ENCODE data around the gene GDAP1L1.
"Not testable (repeated sequence)": the region's sequence is repeated elsewhere in the genome, so short reads cannot be mapped to it uniquely, and the experiment has no call there.

The GDAP1L1 gene

DNA sequence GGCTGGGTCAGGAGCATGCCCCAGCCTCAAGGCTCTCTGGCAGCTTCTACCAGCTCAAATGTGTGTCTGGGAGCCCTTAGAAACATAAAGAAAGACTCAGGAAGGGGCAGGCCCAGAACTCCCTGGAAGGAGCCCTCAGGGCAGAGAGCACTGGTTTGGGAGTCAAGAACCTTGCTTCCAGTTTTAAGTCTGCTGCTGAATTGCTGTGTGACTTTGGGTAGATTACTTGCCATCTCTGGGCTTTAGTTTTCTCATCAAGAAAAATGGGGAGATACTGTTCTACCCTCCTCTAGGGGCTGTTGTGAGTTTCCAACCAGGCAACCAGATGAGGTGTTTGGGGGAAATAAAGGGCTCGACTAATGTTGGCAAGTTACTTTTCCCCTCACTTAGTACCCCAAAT, 8.8 kb downstream of the GDAP1L1 start:
- DNase-seq (ENCODE audit: low spot score): no peak

- no peak for DNase-seq (ENCODE audit: low spot score)
Observed at GRCh38 chr20:44256961-44257360, 9.9 kb downstream of the GDAP1L1 start.

DNA sequence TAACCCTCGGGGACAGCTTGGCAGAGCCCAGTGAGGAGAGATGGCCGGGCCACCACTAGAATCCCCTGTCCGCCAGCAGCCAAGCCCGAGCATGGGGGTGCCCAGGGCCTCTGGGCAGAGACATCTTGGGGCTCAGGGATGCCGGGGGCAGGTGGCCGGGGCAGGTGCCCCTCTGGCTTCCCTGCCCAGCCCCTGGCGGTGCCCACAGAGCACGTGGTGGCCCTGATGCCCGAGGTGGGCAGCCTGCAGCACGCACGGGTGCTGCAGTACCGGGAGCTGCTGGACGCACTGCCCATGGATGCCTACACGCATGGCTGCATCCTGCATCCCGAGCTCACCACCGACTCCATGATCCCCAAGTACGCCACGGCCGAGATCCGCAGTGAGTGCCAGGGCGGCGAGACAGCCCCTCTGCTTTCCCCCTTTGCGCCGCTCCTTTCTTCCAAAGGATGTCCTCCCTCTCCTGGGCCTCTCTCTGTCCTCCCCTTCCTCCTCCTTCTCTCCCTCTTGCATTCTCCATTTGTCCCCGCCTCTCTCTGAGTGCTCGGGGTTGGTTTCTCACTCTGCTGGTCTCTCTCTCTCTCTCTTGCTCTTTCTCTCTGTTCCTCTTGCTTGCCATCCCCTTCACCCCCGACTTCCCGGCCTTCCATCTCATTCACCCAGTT, 11.2 kb downstream of the GDAP1L1 start:
- DNase-seq (ENCODE audit: low spot score): no peak

- DNase-seq (ENCODE audit: low spot score): no peak
Observed at GRCh38 chr20:44264287-44264686, 17.2 kb downstream of the GDAP1L1 start.

- no peak for DNase-seq (ENCODE audit: low spot score)
Observed at GRCh38 chr20:44268802-44269201, 21.7 kb downstream of the GDAP1L1 start.

GRCh38 chr20:44271915-44272663, 25.0 kb downstream of the GDAP1L1 start:
- DNase-seq (ENCODE audit: low spot score): no peak

DNA sequence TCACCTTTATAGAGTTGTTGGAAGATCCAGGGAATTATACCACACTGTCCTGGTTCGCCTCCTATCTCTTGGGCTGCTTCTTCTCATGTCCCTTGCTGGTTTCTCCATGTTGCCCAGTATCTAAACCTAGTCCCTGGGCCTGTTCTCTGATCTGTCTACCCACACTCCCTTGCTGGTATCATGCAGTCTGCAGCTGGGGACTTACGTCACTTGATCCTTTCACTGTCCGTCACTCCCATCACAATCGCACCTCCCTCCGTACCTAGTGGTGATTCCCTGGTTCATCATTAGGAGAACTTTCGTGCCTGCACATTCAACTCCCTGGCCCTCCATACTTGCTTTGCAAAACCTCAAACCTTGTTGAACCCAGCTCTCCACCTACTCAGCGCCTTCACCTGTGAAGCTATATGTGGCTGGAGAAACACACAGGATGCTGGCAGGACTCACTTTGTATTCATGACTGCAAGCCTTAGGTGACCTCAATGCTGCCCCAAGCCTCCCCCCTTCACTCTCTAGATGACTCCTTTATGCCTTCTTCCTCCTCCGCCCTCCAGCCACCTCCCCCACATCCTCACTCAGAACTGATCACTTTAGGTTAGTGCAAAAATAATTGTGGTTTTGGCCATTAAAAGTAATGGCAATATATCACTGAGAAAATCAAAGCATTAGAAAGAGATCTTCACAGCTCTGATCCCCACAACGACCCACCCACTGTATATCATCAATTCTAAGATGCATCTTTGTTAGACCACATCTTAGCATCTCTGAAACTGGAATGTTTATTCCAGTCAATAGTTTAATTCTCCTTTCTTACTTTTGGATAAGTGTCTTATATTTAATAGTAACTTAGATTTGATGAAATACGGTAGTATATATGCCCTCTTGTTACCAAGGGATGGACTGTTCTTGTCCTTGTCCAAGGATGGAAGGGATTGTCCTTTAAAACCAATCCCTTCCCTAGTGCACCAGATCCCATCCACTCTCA, 26.4 kb downstream of the GDAP1L1 start:
- DNase-seq (ENCODE audit: low spot score): no peak

DNA sequence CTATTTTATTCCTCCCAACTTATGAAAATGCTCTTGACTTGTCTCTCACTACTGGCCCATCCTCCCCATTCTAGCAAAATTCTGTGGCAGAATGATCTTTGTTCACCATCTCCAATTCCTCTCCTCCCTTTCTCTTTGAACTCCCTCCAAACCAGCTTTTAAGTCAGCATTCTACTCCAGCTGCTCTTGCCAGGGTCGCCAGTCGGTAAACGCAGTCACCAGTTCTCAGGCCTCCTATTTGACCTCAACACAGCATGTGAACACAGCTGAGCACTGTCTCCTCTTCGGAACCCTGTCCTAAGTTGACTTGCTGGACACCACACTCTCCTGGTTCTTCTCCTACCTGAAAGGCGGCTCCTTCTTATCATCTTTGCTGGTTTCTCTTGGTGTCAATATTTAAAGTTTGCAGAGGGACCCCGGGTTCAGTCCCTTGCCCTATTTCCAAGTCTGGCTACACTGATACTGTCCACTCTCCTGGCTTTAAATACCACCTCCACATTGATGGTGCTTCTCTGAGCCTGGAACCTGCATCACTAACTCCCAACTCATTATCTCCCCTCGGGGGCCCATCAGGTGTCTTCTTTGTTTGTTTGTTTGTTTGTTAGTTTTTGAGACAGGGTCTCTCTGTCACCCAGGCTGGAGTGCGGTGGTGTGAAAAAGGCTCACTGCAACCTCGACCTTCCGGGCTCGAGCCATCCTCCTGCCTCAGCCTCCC, 27.4 kb downstream of the GDAP1L1 start:
- DNase-seq (ENCODE audit: low spot score): no peak

- no peak for DNase-seq (ENCODE audit: low spot score)
Observed at GRCh38 chr20:44279228-44279627, 32.1 kb downstream of the GDAP1L1 start.

GRCh38 chr20:44280387-44280786, 33.3 kb downstream of the GDAP1L1 start:
- no peak for DNase-seq (ENCODE audit: low spot score)

GRCh38 chr20:44282192-44282591, 35.1 kb downstream of the GDAP1L1 start:
- DNase-seq (ENCODE audit: low spot score): no peak

DNA sequence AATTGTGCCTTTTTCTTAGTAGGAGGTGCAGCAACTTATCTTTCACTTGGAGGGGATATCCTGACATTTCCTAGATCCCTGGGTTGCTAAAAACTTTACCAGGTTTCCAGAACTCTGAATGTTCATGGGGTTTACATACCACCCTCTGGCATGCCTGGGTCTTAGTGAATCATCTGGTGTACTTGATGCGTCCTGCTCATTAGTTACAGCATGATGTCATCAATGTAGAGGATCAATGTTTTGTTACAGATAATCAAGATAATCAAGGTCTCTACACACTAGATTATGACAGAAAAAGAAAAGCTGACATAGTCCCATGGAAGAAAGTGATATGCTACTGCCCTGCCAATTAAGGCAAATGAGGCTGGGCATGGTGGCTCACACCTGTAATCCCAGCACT, 36.9 kb downstream of the GDAP1L1 start:
- no peak for DNase-seq (ENCODE audit: low spot score)

DNA sequence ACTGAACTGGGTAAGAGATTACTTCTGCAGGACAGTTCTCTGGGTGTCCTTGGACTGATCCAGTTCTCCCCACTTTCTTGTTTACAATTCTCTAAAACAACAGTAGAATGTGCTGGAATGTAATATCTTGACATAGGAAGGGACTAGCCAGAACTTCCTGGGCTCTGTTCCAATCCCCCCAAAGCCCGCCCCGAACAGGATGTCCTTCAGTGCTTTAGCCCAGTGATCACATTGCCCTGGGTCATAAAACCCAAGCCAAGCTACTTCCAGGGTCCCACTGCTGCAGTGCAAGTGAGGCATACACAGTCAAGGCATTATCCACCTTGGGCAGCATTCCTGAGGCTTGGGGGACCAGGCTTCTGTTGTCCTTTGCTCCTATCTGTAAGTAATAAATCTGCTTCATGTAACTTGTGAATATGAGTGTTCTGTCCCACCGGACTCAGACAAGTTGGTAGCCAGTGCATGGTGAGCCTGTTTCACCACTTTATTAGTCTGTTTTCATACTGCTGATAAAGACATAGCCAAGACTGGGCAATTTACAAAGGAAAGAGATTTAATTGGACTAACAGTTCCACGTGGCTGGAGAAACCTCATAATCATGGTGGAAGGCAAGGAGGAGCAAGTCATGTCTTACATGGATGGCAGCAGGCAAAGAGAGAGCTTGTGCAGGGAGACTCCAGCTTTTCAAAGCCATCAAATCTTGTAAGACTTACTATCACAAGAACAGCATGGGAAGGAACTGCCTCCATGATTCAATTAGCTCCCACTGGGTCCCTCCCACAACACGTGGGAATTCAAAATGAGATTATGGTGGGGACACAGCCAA, 40.4 kb downstream of the GDAP1L1 start:
- no peak for DNase-seq (ENCODE audit: low spot score)

GRCh38 chr20:44288252-44288651, 41.1 kb downstream of the GDAP1L1 start:
- no peak for DNase-seq (ENCODE audit: low spot score)

GRCh38 chr20:44291754-44292153, 44.6 kb downstream of the GDAP1L1 start:
- no peak for DNase-seq (ENCODE audit: low spot score)

DNA sequence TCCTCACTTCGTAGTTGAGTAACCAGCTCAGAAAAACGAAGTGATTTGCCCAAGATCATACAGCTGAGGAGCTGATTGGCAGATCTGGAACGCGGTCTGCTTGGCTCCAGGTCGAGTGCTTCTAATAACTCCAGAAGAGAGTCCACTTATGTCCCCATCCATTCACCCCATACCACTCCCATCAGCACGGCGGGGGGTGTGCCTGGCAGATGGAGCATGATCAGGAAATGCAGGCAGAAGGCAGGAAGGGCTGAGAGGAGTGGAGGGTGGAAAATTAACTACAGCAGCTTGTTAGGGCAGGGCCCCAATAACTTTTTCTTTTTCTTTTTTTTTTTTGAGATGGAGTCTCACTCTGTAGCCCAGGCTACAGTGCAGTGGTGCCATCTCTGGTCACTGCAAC, 48.9 kb downstream of the GDAP1L1 start:
- no peak for DNase-seq (ENCODE audit: low spot score)

GRCh38 chr20:44297721-44298120, 50.6 kb downstream of the GDAP1L1 start:
- no peak for DNase-seq (ENCODE audit: low spot score)

GRCh38 chr20:44299011-44299535, 52.0 kb downstream of the GDAP1L1 start:
- not testable (repeated sequence) for DNase-seq (ENCODE audit: low spot score)

DNA sequence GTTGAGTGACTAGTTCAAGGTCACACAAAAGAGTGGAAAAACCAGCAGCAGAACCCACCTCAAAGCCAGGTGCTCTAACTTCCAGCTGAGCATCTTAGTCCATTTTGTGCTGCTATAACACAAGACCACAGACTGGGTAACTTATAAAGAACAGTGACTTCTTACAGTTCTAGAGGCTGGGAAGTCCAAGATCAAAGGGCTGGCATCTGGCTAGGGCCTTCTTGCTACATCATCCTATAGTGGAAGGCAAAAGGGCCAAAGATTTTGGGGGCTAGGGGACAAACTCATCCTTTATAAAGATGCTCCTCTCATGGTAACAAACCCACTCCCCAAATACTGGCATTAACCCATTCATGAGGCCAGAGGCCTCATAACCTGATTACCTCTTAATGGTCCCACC, 54.2 kb downstream of the GDAP1L1 start:
- DNase-seq (ENCODE audit: low spot score): no peak

GRCh38 chr20:44302026-44302669, 55.0 kb downstream of the GDAP1L1 start:
- peak; percentile 76 for DNase-seq (ENCODE audit: low spot score)
